HG03066 (cell line): ENCODE measurements around the gene TDRD6.

Experiments used
- ATAC-seq: cut with Tn5 transposase; IDR thresholded peaks from one replicate; pipeline ENCODE4 v1.9.1; 2021; ENCODE audit warnings: low read depth; ENCODE audit not compliant: unreplicated experiment

The TDRD6 gene

DNA sequence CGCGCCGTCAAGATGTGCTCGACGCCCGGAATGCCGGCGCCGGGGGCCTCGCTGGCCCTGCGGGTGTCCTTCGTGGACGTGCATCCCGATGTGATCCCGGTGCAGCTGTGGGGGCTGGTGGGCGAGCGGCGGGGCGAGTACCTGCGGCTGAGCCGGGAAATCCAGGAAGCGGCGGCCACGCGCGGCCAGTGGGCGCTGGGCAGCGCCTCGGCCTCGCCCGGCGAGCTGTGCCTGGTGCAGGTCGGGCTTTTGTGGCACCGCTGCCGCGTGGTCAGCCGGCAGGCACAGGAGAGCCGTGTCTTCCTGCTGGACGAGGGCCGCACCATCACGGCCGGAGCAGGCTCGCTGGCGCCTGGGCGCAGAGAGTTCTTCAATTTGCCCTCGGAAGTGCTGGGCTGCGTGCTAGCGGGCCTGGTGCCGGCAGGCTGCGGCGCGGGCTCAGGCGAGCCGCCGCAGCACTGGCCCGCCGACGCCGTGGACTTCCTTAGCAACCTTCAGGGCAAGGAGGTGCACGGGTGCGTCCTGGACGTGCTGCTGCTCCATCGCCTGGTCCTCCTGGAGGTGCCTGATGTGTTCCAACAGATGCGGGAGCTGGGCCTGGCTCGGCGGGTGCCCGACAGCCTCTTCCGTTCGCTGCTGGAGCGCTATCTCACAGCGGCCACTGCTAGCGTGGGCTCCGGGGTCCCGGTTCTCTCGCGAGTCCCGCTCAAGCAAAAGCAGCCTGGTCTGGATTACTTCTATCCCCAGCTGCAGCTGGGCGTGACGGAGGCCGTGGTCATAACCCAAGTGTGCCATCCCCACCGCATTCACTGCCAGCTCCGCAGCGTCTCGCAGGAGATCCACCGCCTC, 656 bp downstream of the TDRD6 start:
- no peak for ATAC-seq

DNA sequence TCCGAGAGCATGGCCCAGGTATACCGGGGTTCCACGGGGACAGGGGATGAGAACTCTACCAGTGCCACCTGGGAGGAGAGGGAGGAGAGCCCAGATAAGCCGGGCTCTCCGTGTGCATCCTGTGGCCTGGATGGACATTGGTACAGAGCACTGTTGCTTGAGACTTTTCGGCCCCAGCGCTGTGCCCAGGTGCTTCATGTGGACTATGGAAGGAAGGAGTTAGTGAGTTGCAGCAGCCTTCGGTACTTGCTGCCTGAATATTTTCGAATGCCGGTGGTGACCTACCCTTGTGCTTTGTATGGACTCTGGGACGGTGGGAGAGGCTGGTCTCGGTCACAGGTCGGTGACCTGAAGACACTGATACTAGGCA, 1.3 kb downstream of the TDRD6 start:
- ATAC-seq: no peak

DNA sequence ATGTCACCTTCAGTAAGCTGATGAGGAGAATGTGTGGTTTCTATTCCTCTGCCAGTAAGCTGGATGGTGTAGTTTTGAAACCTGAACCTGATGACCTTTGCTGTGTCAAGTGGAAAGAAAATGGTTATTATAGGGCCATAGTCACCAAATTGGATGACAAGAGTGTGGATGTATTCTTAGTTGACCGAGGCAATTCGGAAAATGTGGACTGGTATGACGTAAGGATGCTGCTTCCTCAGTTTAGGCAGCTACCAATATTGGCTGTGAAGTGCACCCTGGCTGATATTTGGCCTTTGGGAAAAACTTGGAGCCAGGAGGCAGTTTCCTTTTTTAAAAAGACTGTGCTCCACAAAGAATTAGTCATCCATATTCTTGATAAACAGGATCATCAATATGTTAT, 2.0 kb downstream of the TDRD6 start:
- ATAC-seq: no peak

DNA sequence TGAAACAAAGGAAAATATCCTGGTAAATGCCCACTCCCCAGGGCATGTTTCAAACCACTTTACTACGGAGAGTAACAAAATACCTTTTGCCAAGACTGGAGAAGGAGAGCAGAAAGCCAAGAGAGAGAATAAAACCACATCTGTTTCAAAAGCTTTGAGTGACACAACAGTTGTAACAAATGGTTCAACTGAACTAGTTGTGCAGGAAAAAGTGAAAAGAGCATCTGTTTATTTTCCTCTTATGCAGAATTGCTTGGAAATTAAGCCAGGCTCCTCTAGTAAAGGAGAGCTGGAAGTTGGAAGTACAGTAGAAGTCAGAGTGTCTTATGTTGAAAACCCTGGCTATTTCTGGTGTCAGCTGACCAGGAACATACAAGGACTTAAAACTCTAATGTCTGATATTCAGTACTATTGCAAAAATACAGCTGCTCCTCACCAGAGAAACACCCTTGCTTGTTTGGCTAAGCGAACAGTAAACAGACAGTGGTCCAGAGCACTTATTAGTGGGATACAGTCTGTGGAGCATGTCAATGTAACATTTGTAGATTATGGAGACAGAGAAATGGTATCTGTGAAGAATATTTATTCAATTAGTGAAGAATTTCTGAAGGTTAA, 2.6 kb downstream of the TDRD6 start:
- ATAC-seq: no peak

DNA sequence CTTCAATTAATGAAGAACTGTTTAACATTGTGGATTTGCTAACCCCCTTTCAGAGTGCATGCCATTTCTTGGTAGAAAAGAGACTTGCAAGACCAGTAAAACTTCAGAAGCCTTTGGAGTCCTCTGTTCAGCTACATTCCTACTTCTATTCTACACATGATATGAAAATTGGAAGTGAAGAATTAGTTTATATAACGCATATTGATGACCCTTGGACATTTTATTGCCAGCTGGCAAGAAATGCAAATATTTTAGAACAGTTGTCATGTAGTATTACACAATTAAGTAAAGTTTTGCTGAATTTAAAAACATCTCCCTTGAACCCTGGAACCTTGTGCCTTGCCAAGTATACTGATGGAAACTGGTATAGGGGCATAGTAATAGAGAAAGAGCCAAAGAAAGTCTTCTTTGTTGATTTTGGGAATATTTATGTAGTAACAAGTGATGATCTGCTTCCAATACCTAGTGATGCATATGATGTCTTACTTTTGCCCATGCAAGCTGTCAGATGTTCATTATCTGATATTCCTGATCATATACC, 3.3 kb downstream of the TDRD6 start:
- ATAC-seq: no peak

DNA sequence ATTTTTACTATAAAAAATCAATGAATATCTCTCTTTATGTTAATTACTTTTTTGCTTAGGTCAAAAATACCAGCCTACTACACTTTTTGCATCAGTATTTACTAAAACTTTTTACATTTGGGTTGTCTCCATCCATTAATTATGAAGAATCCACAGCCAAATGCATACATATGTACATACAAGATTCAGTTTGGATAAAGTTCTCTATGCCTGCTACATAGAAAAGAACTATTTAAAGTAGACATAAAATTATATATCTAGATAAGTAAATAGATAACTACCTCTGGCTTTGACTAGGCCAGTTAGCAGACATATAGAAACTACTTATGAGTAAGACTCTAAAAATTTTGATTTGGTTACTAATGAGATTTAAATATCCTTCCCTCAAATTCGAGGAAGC, 12.3 kb downstream of the TDRD6 start:
- ATAC-seq: no peak

DNA sequence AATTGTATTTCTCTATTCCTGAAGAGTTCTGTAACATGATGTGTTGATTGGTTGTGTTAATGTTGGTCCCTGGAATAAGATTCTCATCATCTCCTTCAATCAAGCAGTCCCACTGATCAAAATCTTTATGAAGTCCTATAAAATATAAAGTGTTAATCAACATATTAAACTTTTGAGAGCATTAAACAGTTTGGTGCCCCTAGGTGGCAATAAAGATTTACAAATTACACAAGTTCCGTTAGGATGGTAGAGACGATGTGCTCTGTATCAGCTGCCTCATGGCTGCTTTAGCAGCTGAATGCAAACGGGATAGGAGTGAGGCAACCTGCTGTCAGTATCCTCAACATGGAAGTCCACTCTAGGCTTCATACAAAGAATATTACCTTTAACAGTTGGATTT, 16.9 kb downstream of the TDRD6 start:
- no peak for ATAC-seq

DNA sequence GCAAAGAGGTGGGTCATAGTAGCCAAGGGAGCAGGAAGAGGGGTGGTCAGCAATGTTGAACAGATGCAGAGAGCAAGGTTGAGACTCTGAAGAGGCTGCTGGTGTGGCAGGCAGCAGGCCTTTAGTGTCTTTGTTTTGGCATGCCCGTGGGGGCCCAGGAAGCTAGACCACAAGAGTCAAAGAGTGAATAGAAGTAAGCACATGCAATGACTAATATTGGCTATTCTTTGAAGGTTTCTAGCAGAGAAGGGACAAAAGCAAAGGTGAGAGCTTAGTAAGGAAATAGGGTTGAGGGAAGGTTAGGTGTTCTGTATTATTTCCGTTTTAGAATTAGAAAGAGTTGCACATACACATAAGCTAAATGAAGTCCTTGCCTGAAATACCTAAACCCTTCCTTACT, 18.8 kb downstream of the TDRD6 start:
- ATAC-seq: no peak

DNA sequence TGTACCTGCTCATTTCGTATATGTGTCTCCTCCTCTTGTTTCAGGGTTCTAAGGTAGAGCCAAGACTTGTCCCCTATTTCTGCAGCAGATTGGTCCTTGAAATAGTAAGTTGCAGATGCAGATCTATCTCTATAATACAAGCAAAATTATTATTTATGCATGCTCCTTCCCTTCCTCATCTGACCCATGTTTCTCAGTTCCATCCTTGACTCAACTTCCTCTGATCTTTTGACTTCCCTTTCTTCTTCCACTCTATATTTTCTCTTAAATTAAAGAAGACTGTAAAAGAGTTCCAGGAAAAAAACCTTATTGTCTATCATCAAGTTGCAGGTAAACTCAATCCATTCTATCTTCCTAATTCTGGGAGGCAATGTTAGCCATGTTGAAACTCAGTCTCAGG, 23.8 kb downstream of the TDRD6 start:
- ATAC-seq: no peak

DNA sequence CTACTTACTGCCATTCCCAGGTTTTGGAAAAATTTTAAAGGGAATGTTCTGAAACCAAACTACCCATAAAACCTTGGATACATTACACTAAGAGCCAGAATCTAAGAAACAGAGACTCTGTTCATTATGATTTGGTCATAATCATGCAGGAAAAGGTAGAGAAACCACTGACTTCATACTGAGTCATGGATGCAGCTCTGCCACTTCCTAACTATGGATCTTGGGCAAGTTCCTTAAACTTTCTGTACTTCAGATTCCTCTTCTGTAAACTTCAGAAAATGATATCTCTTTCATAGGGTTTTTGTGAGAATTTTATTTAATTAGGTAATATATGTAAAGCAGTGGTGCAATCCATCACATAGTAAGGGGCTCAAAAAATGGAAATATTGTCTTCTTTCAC, 27.5 kb downstream of the TDRD6 start:
- ATAC-seq: no peak

DNA sequence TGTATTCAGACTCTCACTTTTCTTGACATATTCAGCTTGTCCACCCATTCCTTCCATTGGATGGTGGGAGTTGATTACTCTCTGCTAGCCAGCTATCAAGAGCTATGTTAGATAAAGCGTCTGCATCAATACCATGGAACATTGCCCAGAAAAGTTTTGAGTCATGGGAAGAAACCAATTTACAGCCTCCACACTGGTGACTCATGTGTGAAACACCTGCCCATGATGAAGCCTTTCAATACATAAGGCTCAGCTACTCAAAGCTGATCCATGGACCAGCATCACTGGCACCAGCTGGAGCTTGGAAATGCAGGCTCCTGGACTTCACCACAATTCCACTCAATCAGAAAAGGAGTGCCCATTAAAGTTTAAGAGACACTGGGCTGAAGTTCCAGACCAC, 31.4 kb downstream of the TDRD6 start:
- ATAC-seq: no peak

DNA sequence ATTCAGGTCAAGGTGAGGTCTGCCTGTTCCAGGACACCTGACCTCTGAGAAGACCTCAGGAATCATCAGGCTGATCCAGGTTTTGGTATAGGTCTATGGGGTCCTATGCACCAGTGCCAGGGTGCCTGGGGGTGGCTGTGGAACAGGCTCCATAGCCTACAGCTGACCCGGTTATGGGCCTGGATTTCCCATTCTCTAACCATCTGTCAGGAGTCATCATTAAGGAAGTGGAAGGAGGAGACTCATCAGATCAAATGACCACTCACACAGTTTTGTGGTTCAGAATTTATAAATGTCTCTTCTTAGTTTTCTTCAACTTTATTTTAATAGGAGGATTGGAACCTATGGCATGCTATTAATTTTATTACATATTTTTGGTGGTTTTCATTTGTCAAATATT, 32.7 kb downstream of the TDRD6 start:
- ATAC-seq: no peak

DNA sequence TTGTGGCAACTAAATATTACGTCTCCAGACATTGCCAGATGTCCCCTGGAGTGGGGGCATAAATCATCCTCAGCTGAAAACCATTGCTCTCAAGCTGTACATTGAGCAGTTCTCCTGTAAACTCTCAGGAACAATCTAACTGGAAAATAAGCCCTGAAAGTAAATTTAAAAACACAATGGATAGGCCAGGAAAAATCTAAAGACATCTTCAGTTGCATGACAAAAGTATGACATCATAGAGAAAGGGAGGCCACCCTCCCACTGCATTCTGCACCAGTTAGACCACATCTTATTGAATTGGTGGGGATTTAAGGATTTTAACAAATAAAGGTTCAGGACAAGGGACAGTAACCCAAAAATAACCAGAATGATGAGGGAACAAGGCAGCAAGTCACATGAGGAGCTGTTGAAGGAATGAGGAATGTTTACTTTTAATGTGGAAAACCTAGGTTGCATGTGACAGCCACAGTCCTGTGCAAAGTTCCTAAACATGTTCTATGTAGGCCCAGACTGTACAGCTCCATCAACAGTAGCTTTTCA, 42.2 kb downstream of the TDRD6 start:
- no peak for ATAC-seq

DNA sequence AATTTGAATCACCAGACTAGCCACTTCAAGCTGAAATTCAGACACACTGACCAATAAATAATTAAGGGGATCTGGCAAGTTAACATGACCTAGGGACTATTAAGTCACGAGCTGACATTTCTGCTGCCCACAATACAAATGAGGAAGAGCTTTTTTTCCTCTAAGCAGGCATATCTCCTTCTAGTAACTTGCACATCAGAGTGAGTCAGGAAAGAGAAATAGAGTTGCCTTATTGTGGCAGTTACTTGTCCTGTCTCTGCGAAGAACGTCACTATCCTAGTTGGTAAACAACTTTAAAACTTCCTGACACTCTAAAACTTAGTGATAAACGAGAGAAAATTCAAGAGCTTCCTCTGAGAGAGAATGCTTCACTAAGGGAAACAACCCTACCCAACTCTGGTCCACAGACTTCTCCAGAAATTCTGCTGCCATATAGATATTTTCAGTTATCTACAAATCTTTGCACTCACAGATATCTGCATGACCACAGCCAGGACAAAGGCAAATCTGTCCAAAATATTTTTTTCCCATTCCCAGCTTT, 43.3 kb downstream of the TDRD6 start:
- no peak for ATAC-seq

DNA sequence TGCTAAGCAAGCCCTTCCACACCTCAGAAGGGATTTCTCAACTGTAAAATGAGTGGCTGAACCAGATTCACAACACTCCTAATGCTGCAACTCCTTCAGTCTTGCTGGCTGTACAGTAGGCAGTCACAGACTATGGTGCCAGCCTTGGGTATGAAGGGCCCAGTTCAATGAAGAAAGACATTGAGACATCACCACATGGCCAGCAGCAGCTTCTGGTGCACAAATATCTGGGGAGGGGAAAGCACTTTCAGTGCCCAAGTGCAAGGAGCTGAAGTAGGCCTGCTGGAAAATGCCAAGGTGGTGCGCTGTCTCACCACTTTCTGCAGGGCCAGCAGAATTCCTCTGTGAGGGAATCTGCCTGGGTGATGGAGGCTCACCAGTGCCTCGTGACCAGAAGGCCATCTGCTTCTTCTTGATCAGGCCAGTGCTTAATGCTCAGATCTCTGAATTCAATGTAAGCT, 45.7 kb downstream of the TDRD6 start:
- no peak for ATAC-seq

DNA sequence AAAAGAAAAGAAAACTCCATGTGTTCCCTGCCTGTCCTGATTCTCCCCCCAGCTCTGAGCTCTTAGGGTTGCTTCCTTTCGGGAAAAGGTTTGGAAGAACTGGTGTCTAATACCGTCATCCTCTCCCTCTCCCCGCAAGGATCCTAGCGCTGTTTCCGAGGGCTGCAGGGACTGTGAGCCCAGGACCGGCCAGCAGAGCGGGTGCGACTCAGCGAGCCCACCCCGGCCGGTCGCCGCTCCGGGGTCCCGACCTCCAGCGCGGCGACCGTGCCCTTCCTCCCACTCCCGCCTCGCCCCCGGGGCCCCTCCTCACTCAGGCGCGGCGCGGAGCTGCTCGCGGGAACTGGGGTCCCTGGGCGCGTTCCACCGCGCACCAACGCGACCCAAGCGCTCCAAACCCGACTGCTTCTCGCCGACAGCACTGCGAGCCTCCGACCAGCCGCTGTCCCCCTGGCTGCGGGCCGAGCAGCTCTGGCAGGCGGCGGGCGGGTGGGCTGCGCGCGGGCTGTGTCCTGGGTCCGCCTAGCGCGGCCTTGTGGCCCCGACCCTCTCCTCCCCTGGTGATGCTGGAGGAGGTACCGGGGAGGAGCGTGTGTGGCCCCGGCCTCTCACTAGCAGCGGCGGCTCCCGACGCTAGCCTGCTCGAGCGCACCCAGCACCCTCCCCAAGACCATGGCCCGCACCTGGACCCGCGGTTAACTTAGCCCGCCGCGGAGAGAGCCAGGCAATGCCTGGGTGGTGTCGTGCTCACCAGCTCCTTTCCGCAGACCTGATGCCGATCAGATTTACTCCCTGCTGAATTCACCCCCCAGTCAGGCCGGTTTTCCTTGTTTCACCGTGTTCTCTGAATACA, 47.4 kb downstream of the TDRD6 start, which contains the start of gene PLA2G7:
Gene PLA2G7 (minus strand): TSS at position 509 of the 853 bp plus-strand sequence. CDS start 12,484 bp downstream, outside the sequence.
- ATAC-seq: no peak

DNA sequence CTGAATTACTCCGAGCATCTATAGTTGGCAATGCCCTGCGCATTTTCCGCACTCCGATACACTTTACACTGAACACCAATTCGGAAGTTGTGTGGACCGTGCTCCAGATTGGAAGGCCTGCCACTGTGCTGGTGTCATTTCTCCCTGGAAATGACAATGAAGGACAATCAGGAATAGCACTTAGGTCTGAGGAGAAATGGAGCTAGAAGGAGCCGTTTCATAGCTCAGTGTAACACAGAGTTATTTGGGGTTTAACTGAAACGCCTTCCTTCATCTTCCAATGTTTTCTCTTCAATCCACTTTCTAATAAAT, 48.0 kb downstream of the TDRD6 start:
- no peak for ATAC-seq

DNA sequence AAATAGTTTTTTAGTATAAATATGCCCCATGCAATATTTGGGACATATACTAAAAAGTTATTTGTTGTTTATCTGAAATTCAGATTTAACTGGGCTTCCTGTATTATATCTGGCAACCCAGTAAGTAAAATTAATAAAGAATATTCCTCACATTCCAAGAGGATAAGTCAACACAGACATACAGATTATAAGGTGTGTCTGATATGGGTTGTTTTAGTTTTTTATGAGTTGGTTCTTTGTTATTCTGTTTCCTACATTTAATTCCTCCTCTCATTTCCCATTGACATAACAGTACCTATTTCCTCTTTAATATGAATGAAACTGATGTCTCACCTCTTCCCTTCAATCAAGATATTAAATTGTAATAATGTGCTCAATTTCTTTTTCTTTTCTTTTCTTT, 49.2 kb downstream of the TDRD6 start:
- ATAC-seq: no peak

DNA sequence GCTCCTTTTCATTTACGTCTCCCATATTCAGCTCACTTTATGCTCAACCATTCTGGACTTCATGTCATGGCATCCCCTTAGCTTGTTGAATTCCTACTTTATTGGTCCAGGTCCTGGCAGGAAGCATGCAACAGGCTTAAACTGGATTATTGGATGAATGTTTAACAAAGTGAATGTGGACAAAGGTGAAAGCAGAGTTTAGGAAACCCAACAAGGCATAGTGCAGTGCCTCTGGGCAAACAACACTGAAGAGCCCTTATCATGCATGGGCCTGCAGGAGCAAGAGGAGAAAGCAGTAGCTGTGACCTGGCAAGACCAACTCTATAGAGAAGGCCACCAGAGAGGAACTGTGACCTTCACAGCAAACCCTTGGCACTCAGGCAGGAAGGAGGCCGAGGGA, 53.8 kb downstream of the TDRD6 start:
- no peak for ATAC-seq

DNA sequence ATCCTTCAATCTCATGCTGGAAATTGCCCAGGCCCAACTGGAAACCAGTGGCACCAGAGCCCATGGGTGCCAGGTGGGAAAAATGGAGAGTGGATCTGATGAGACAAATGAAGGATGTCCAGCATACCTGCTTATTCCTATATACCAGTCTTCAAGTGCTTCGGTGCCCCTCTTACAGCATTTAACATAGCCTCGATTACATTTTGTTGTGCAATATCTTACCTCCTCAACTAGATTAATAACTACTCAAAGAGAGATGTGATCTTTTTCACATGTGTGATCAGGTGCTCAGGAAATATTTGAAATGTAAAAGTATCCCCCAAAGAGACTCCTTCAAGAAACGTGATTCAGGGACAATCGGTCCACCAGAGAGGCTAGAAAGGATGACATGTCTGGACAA, 54.2 kb downstream of the TDRD6 start:
- ATAC-seq: no peak
